Brain microvascular endothelial cell (primary cell): ENCODE results near the gene EFHB.
A peak's percentile ranks its signal among the peaks of the same experiment; 100 is the strongest.

ENCODE experiments used
- DNase-seq: peaks from one replicate; pipeline ENCODE4 v3.0.0-alpha.2; 2020
- H3K27ac ChIP-seq: fragments of 250-450 bp; sonication (Bioruptor Pico); 2 replicates; pipeline ENCODE4 v1.5.1; 2020; ENCODE audit warnings: mild to moderate bottlenecking, moderate library complexity
- H3K27me3 ChIP-seq: fragments of 250-450 bp; sonication (Bioruptor Pico); replicated peaks from 2 replicates; pipeline ENCODE4 v1.5.1; 2020; ENCODE audit warnings: mild to moderate bottlenecking
- H3K36me3 ChIP-seq: fragments of 250-450 bp; sonication (Bioruptor Pico); replicated peaks from 2 replicates; pipeline ENCODE4 v1.5.1; 2020; ENCODE audit warnings: mild to moderate bottlenecking
- H3K4me3 ChIP-seq: 2 replicates; pipeline ENCODE4 v1.5.1; 2011; ENCODE audit warnings: low read depth, mild to moderate bottlenecking, control low read depth, low read length, moderate library complexity
- in situ Hi-C: cut with HindIII; loops from 2 replicates; pipeline ENCODE4 v1.10.0; 2017; ENCODE audit warnings: low sequenced_read_pairs, low pct_ligation_motif_present
- TF ChIP-seq, protein P1 (sequence below): IDR thresholded peaks from 2 replicates; pipeline ENCODE4 v1.5.1; 2011; ENCODE audit warnings: low read depth, mild to moderate bottlenecking, moderate library complexity, low read length, control low read depth, inconsistent platforms; ENCODE audit errors: missing control alignments

The EFHB gene, protein sequence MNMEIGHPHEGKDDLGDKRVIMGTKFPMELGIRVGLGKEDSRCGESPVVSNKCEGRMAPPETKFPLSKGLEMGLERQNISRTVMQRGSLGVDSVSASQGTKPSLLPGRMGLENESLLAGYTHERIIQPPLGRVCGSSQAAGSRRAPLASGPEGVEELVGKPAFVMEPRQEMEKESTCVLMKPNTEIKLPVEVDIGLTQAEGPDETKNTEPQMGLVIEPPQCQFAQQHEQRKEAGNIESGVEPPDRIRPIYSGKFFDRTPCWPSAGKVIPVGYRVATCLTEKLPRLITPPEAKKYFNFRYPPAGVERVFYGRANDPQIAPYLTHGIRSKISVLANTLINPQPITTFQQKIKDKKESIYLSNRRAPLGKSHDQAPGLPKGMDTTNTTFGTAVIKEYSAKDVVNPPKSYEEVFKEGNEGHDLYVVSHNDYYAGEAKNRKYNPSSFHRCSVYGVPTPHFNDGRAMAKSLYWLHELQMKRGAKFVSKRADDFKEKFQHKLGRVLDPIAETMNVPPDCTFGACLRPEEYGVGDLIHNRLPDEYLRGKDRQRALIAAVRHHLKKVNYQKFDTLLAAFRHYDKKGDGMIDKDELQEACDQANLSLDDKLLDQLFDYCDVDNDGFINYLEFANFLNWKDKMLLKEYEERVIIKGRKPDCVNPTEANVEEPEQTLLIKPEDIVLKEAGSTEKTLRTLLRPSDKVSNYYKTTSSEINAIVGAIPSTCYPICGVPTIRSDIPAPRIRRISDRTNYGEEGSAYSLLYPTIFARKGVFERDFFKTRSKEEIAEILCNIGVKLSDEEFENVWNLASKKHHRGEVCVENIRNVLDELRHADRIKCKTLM

DNA sequence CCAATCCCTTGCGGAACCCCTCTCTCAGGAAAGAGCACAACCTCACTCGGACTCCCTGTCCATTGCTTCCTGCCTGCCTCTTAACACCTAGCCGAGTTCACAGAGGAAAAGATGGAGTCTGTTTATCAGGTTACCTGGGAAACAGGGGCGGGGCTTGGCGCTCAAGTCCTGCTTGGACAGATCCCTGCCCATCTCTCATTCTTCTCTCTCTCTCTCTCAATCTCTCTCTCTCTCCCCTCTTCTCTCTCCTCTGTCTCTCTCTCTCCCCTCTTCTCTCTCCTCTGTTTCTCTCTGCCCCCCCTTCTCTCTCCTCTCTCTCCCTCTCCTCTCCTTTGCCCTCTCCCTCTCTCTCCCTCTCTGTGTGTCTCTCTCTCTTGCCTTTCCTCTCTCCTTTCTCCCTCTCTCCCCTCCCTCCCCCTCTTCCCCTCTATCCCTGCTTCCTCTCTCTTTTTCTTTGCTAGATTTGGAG is at the start of gene EFHB:
Gene EFHB, minus strand, starts transcription at position 120 of the 469 bp plus-strand sequence. CDS start 199 bp downstream, outside the sequence.
- no peaks in the 10 kb centered on the region for H3K27me3 ChIP-seq
- DNase-seq: peak; percentile 15
- H3K4me3 ChIP-seq: no peak within 1 kb of the TSS
- TF ChIP-seq, protein P1, sequence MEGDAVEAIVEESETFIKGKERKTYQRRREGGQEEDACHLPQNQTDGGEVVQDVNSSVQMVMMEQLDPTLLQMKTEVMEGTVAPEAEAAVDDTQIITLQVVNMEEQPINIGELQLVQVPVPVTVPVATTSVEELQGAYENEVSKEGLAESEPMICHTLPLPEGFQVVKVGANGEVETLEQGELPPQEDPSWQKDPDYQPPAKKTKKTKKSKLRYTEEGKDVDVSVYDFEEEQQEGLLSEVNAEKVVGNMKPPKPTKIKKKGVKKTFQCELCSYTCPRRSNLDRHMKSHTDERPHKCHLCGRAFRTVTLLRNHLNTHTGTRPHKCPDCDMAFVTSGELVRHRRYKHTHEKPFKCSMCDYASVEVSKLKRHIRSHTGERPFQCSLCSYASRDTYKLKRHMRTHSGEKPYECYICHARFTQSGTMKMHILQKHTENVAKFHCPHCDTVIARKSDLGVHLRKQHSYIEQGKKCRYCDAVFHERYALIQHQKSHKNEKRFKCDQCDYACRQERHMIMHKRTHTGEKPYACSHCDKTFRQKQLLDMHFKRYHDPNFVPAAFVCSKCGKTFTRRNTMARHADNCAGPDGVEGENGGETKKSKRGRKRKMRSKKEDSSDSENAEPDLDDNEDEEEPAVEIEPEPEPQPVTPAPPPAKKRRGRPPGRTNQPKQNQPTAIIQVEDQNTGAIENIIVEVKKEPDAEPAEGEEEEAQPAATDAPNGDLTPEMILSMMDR: no peak
- in situ Hi-C loops: no loop called here
- H3K27ac ChIP-seq: no peak within 1 kb of the TSS
- H3K36me3 ChIP-seq: no peaks in the 10 kb centered on the region

DNA sequence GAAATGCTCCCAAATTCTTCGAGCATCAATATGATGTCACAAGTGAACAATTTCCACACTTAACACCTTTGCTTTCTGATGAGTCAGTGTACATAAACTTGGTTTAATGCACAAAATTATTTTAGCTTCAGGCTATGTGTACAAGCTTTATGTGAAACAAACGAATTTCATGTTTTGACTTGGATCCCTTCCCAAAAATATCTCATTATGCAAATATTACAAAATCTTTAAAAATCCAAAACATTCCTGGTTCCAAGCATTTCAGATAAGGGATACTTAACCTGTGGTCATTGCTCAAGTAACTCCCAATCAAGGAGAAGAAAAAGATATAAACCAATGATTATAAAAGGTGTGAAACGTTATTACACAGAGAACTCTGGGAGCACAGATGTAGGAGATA is 38.0 kb upstream of the EFHB start:
- no peak overlapping the region for H3K4me3 ChIP-seq
- H3K27me3 ChIP-seq: no peaks in the 10 kb centered on the region
- no peak for DNase-seq
- peaks cover 29% of the 10 kb centered on the region for H3K36me3 ChIP-seq
- in situ Hi-C loops: no loop called here
- TF ChIP-seq, protein P1: no peak
- no peak overlapping the region for H3K27ac ChIP-seq

DNA sequence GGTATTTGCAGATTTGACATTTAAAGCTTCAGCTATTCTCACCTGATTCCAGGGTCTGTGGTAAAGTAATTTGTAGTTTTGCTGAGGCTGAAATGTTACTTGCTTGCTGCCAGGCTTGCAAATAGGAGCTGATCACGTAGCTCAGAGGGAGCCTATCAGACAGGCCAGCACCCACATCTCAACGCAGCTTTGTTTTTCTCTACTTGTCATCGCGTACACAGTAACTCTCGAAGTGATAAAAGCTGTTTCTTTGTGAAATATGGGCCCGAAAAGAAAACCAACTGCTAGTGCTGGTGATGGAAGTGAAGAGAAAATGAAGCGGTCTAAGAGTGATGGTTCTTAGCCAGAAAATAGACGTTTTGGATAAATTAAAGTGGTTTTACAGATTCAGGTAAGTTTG is 36.3 kb upstream of the EFHB start:
- in situ Hi-C loops: no loop called here
- H3K27ac ChIP-seq: no peak overlapping the region
- H3K27me3 ChIP-seq: no peaks in the 10 kb centered on the region
- no peak overlapping the region for H3K4me3 ChIP-seq
- no peak for DNase-seq
- H3K36me3 ChIP-seq: peaks cover 14% of the 10 kb centered on the region
- TF ChIP-seq, protein P1: no peak

DNA sequence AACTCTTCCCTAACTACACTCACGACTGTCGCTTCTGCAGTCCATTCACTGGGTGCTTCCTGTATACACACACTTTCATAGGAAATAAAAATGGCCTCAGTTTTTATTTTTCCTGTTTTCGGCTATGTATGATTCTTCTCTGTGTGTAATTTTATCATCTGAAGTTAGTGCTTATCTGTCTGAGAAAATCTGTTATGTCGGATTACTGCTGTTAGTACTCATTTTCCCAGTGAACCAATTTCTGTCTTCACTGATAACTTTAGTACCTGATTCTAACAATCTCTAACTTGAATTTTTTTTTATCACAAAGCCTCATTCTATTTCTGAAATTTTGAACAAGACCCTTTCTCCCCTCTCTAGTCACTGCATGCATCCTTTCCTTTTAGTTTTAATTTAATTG is 33.8 kb upstream of the EFHB start:
- H3K36me3 ChIP-seq: peaks cover 9% of the 10 kb centered on the region
- no peak for DNase-seq
- H3K27me3 ChIP-seq: no peaks in the 10 kb centered on the region
- TF ChIP-seq, protein P1: no peak
- H3K4me3 ChIP-seq: no peak overlapping the region
- H3K27ac ChIP-seq: no peak overlapping the region
- in situ Hi-C loops: no loop called here

DNA sequence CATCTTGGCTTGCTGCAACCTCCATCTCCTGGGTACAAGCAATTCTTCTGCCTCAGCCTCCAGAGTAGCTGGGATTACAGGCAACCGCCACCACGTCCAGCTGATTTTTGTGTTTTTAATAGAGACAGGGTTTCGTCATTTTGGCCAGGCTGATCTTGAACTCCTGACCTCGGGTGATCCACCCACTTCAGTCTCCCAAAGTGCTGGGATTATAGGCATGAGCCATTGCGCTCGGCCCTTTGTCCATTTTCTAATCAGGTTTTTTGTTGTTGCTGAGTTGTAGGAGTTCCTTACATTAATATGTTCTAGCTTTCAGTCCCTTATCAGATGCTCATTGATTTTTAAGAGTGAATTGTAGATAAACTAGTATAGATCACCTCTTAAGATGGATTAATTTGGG is 33.2 kb upstream of the EFHB start:
- no peak for DNase-seq
- in situ Hi-C loops: no loop called here
- no peaks in the 10 kb centered on the region for H3K27me3 ChIP-seq
- no peak overlapping the region for H3K4me3 ChIP-seq
- no peak overlapping the region for H3K27ac ChIP-seq
- peaks cover 9% of the 10 kb centered on the region for H3K36me3 ChIP-seq
- TF ChIP-seq, protein P1: no peak
